ENCODE data around the gene AFAP1L1. TPM values are rescaled to one million over a fixed set of nuclear protein-coding genes. Genes with fewer than 3 reads are reported as not detected.

The AFAP1L1 gene
- 32.7 TPM for total RNA-seq
- long read RNA-seq, full-length matches to known transcripts, result 98 of 140 reads
- long read RNA-seq, partial matches to known transcripts, result 16 of 140 reads
- long read RNA-seq, other reads (novel, unspliced or antisense), result 26 of 140 reads

GRCh38 chr5:149271716-149272563 is at the start of gene AFAP1L1:
TSS of gene AFAP1L1 (plus strand) at chr5:149271859. CDS start at chr5:149271969, 110 bp downstream.
- peaks cover 12% of the 10 kb centered on the region for H3K9me3 ChIP-seq
- intact Hi-C loops (cut with DNase I), result no loop called here
- no peaks in the 10 kb centered on the region for H3K36me3 ChIP-seq
- H3K4me3 ChIP-seq, result peak within 1 kb of the TSS; percentile 63
- H3K27me3 ChIP-seq, result peaks cover 6% of the 10 kb centered on the region
- peak; percentile 84 for DNase-seq
- peak; percentile 86 for ATAC-seq
- peaks cover 7% of the 10 kb centered on the region for H3K4me1 ChIP-seq
- peak within 1 kb of the TSS; percentile 78 for H3K27ac ChIP-seq
- TF ChIP-seq CTCF (IDR thresholded peaks at IDR 0.05), result no peak

- no peak for TF ChIP-seq CTCF (IDR thresholded peaks at IDR 0.05)
- DNase-seq (no peak), ATAC-seq (peak; percentile 37)
- Histone ChIP-seq H3K27me3 (no peaks in the 10 kb centered on the region), H3K9me3 (no peaks in the 10 kb centered on the region), H3K36me3 (no peaks in the 10 kb centered on the region), H3K27ac (no peak overlapping the region), H3K4me1 (peaks cover 33% of the 10 kb centered on the region), H3K4me3 (no peak overlapping the region)
- intact Hi-C loops (cut with DNase I), result no loop called here
Observed at GRCh38 chr5:149223081-149223848, 48.4 kb upstream of the AFAP1L1 start.

- no peaks in the 10 kb centered on the region for H3K9me3 ChIP-seq
- H3K4me3 ChIP-seq, result no peak overlapping the region
- H3K4me1 ChIP-seq, result peaks cover 40% of the 10 kb centered on the region
- ATAC-seq (peak; percentile 23), DNase-seq (no peak)
- H3K27ac ChIP-seq, result no peak overlapping the region
- intact Hi-C loops (cut with DNase I), result no loop called here
- H3K36me3 ChIP-seq, result no peaks in the 10 kb centered on the region
- no peak for TF ChIP-seq CTCF (IDR thresholded peaks at IDR 0.05)
- no peaks in the 10 kb centered on the region for H3K27me3 ChIP-seq
Observed at GRCh38 chr5:149224282-149224681, 47.4 kb upstream of the AFAP1L1 start.

GRCh38 chr5:149227168-149227826 is 44.4 kb upstream of the AFAP1L1 start:
- no peak overlapping the region for H3K4me3 ChIP-seq

More at GRCh38 chr5:149227168-149227826, 44.4 kb upstream of the AFAP1L1 start:
- Histone ChIP-seq H3K27me3 (no peaks in the 10 kb centered on the region), H3K36me3 (no peaks in the 10 kb centered on the region), H3K4me1 (peaks cover 26% of the 10 kb centered on the region), H3K9me3 (no peaks in the 10 kb centered on the region), H3K27ac (no peak overlapping the region)
- no peak for ATAC-seq
- DNase-seq, result no peak
- no peak for TF ChIP-seq CTCF (IDR thresholded peaks at IDR 0.05)
- intact Hi-C loops (cut with DNase I), result no loop called here

All from upper lobe of right lung (tissue), 1 donor.